GM21737 (cell line): ENCODE data around the gene LRP2BP.
"Not testable (repeated sequence)": the region's sequence is repeated elsewhere in the genome, so short reads cannot be mapped to it uniquely, and the experiment has no call there.

Experiments used
- ATAC-seq: cut with Tn5 transposase; IDR thresholded peaks from one replicate; pipeline ENCODE4 v1.9.1; 2021; ENCODE audit warnings: mild to moderate bottlenecking, moderate library complexity; ENCODE audit not compliant: unreplicated experiment

Gene LRP2BP

DNA sequence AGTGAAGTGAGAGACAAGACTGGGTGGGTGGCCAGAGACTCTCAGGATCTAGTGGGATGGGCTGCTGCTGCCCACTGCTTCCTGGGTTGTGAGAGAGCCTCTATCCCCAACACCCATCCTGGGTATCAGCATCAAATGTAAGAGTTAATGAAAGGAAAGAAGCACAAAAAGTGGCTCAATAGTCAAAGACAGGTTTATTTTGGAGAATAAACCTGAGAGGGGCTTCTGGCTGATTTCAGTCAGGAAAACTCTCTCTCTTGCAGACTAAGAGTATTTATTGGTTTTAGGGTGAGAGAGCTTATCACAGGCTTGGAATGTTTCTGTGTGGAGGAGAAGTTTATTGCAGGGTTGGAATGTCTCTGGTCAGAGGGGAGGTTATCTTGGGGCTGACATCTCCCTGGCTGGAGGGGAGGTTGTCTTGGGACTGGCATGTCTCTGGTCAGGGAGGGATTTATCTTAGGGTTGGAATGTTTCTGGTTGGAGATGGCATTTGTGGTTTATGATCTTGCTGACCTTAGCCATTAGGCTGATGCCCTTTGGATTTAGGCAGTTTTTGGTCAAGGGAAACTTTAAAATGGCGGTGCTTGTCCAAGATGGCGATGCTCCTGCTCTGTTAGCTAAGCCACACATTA lies 65.7 kb downstream of the LRP2BP start:
- not testable (repeated sequence) for ATAC-seq

GRCh38 chr4:185328586-185328985 lies 67.1 kb downstream of the LRP2BP start:
- no peak for ATAC-seq

GRCh38 chr4:185325721-185326120 lies 70.0 kb downstream of the LRP2BP start:
- ATAC-seq: not testable (repeated sequence)

DNA sequence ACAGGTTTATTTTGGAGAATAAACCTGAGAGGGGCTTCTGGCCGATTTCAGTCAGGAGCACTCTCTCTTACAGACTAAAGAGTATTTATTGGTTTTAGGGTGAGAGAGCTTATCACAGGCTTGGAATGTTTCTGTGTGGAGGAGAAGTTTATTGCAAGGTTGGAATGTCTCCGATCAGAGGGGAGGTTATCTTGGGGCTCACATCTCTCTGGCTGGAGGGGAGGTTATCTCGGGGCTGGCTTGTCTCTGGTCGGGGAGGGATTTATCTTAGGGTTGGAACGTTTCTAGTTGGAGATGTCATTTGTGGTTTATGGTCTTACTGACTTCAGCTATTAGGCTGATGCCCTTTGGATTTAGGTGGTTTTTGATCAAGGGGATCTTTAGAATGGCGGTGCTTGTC lies 71.4 kb downstream of the LRP2BP start:
- not testable (repeated sequence) for ATAC-seq

- ATAC-seq: no peak
Observed at GRCh38 chr4:185323606-185324005, 72.1 kb downstream of the LRP2BP start.

GRCh38 chr4:185322803-185323202 lies 72.9 kb downstream of the LRP2BP start:
- no peak for ATAC-seq

DNA sequence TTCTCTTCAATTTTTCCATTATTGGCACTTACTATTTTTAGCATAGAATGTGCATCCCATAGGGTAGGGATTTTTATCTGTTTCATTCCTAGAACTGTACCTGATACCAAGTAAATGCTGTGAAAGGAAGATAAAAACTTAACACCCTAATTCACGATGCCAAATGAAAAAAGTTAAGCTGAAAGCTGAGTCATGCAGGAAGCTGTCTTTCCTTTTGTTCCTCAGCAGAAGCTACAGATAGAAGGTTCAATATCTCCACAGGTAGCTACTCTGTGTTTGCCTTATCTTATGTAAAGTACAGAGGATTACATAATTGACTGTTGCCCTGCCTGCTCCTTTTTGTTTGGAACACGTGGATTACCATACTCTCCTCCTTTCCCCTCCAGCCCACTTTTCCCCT lies 77.0 kb downstream of the LRP2BP start:
- no peak for ATAC-seq

DNA sequence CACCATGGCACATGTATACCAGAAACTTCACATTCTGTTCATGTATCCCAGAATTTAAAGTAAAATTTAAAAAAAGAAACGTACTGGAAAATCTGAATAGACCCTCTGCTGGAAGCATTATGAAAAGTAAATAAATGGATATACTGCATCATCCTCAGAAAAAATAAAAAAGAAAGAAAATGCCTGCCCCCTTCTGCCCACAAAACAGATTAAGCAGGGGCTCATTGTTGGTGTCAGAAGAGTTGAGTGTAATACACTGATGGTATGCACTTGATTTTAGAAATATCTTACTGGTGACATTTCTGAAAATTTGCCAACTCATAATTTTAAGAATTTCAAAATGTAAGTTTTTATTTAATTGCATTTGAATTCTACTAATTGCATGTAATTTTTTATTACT lies 77.8 kb downstream of the LRP2BP start:
- no peak for ATAC-seq

- ATAC-seq: not testable (repeated sequence)
Observed at GRCh38 chr4:185317462-185317861, 78.3 kb downstream of the LRP2BP start.
